ENCODE measurements around the gene UBA1. TPM values are rescaled to one million over a fixed set of nuclear protein-coding genes. Genes with fewer than 3 reads are reported as not detected.

UBA1 gene
- polyA plus RNA-seq, 1 donor (not counting 4 experiments of a cell fraction or from before 2014, with no cell fraction given), result 236 TPM

DNA sequence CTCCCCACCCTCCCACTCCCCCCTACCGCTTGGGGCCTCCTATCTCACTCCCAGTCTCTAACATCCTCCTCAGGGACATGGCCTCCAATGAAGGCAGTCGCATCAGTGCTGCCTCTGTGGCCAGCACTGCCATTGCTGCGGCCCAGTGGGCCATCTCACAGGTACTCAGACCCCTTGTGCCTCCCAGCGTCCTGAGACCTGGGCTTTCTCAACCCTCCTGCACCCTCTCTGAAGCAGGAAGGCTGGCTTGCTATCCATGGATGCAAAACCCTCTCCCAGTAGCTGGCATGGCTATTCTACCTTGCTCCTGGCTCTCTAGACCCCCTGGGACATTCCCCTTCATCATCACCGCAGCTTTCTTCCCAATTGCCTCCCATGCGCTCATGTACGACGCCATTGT lies 13.3 kb upstream of the UBA1 start:
- TF ChIP-seq EZH2 (IDR thresholded peaks at IDR 0.05; ENCODE audit: low read length), result no peak
- TF ChIP-seq, protein P1, sequence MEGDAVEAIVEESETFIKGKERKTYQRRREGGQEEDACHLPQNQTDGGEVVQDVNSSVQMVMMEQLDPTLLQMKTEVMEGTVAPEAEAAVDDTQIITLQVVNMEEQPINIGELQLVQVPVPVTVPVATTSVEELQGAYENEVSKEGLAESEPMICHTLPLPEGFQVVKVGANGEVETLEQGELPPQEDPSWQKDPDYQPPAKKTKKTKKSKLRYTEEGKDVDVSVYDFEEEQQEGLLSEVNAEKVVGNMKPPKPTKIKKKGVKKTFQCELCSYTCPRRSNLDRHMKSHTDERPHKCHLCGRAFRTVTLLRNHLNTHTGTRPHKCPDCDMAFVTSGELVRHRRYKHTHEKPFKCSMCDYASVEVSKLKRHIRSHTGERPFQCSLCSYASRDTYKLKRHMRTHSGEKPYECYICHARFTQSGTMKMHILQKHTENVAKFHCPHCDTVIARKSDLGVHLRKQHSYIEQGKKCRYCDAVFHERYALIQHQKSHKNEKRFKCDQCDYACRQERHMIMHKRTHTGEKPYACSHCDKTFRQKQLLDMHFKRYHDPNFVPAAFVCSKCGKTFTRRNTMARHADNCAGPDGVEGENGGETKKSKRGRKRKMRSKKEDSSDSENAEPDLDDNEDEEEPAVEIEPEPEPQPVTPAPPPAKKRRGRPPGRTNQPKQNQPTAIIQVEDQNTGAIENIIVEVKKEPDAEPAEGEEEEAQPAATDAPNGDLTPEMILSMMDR (optimal IDR thresholded peaks at IDR 0.05 in 1 of 3, IDR thresholded peaks at IDR 0.05 in 1 of 3, conservative IDR thresholded peaks at IDR 0.05 in 1 of 3; ENCODE audit: extremely low read depth in 1 of 3, insufficient read depth in 2 of 3, low read length in 3 of 3), result no peak
- no peak overlapping the region for H3K4me2 ChIP-seq (ENCODE audit: control insufficient read depth, extremely low read depth, insufficient read depth, low read depth, low read length)
- no peaks in the 10 kb centered on the region for H3K9me1 ChIP-seq (ENCODE audit: control insufficient read depth, extremely low read depth, insufficient read depth, low read length)
- no peaks in the 10 kb centered on the region for H3K9me3 ChIP-seq (ENCODE audit: control insufficient read depth, low read depth, low read length)
- H3K4me3 ChIP-seq (ENCODE audit: control insufficient read depth in 2 of 3, extremely low read depth in 1 of 3, insufficient read depth in 2 of 3, low read depth in 1 of 3, low read length in 3 of 3), result no peak overlapping the region
- no peak overlapping the region for H3K9ac ChIP-seq (ENCODE audit: control insufficient read depth, extremely low read depth, insufficient read depth, low read length)
- H3K27me3 ChIP-seq (ENCODE audit: control insufficient read depth, extremely low read depth, insufficient read depth, low read length), result no peaks in the 10 kb centered on the region
- DNase-seq (ENCODE audit: low read depth, low spot score), result no peak
- H3K36me3 ChIP-seq (ENCODE audit: control insufficient read depth in 2 of 2, extremely low read depth in 1 of 2, insufficient read depth in 2 of 2, low read length in 2 of 2), result peaks cover 4 to 15% of the 10 kb centered on the region in 2 experiments
- H3K27ac ChIP-seq (ENCODE audit: control insufficient read depth, insufficient read depth, low read length), result no peak overlapping the region
- no peaks in the 10 kb centered on the region for H3K79me2 ChIP-seq (ENCODE audit: control insufficient read depth, insufficient read depth, low read length)
- H3K4me1 ChIP-seq (ENCODE audit: control insufficient read depth, extremely low read depth, insufficient read depth, low read length), result peaks cover 16% of the 10 kb centered on the region
- dilution Hi-C loops (cut with MboI; ENCODE audit: extremely low pct_ligation_motif_present, low sequenced_read_pairs), result no loop called here
- H4K20me1 ChIP-seq (ENCODE audit: control insufficient read depth, extremely low read depth, insufficient read depth, low read length), result no peaks in the 10 kb centered on the region
- FAIRE-seq, result no peak
- H2AFZ ChIP-seq (ENCODE audit: control insufficient read depth, low read length), result no peak overlapping the region

DNA sequence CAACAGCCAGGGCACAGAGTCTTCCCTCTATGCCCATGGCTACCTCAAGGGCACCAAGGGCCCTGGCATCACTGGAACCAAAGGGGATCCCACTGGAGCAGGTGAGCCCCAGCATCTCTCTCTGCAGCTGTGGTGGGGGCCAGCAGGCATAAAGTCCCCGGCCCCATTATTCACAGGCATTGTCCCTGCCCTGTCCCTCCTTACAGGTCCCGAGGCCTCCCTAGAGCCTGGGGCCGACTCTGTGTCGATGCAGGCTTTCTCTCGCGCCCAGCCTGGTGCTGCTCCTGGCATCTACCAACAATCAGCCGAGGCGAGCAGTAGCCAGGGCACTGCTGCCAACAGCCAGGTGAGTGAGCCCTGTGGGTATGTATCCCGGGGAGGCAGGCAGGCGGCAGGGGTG lies 12.3 kb upstream of the UBA1 start:
- no peaks in the 10 kb centered on the region for H3K27me3 ChIP-seq (ENCODE audit: control insufficient read depth, extremely low read depth, insufficient read depth, low read length)

More for the DNA sequence above, 12.3 kb upstream of the UBA1 start:
- no peak overlapping the region for H3K4me3 ChIP-seq (ENCODE audit: control insufficient read depth in 2 of 3, extremely low read depth in 1 of 3, insufficient read depth in 2 of 3, low read depth in 1 of 3, low read length in 3 of 3)
- no peak for TF ChIP-seq EZH2 (IDR thresholded peaks at IDR 0.05; ENCODE audit: low read length)
- TF ChIP-seq, protein P1 (optimal IDR thresholded peaks at IDR 0.05 in 1 of 3, IDR thresholded peaks at IDR 0.05 in 1 of 3, conservative IDR thresholded peaks at IDR 0.05 in 1 of 3; ENCODE audit: extremely low read depth in 1 of 3, insufficient read depth in 2 of 3, low read length in 3 of 3), result no peak
- no peak overlapping the region for H3K27ac ChIP-seq (ENCODE audit: control insufficient read depth, insufficient read depth, low read length)
- H3K79me2 ChIP-seq (ENCODE audit: control insufficient read depth, insufficient read depth, low read length), result no peaks in the 10 kb centered on the region
- H3K9ac ChIP-seq (ENCODE audit: control insufficient read depth, extremely low read depth, insufficient read depth, low read length), result no peak overlapping the region
- no peak overlapping the region for H3K4me2 ChIP-seq (ENCODE audit: control insufficient read depth, extremely low read depth, insufficient read depth, low read depth, low read length)
- no peaks in the 10 kb centered on the region for H4K20me1 ChIP-seq (ENCODE audit: control insufficient read depth, extremely low read depth, insufficient read depth, low read length)
- H3K9me3 ChIP-seq (ENCODE audit: control insufficient read depth, low read depth, low read length), result no peaks in the 10 kb centered on the region
- dilution Hi-C loops (cut with MboI; ENCODE audit: extremely low pct_ligation_motif_present, low sequenced_read_pairs), result no loop called here
- H3K36me3 ChIP-seq (ENCODE audit: control insufficient read depth in 2 of 2, extremely low read depth in 1 of 2, insufficient read depth in 2 of 2, low read length in 2 of 2), result peaks cover 4 to 9% of the 10 kb centered on the region in 2 experiments
- H3K9me1 ChIP-seq (ENCODE audit: control insufficient read depth, extremely low read depth, insufficient read depth, low read length), result no peaks in the 10 kb centered on the region
- no peak for DNase-seq (ENCODE audit: low read depth, low spot score)
- H2AFZ ChIP-seq (ENCODE audit: control insufficient read depth, low read length), result no peak overlapping the region
- no peak for FAIRE-seq
- H3K4me1 ChIP-seq (ENCODE audit: control insufficient read depth, extremely low read depth, insufficient read depth, low read length), result peaks cover 16% of the 10 kb centered on the region
